GM20000 (cell line): ENCODE results near the gene DCTN2.

Experiments used
- DNase-seq: peaks from one replicate; pipeline ENCODE4 v3.0.0; 2012; ENCODE audit warnings: low spot score
- CTCF ChIP-seq: IDR thresholded peaks from 2 replicates; pipeline ENCODE4 v1.5.1; 2012; ENCODE audit warnings: mild to moderate bottlenecking, control low read depth; ENCODE audit errors: extremely low read depth, missing control alignments

DCTN2 gene

GRCh38 chr12:57524814-57525614, 22.0 kb downstream of the DCTN2 start:
- TF ChIP-seq CTCF, result no peak
- no peak for DNase-seq

DNA sequence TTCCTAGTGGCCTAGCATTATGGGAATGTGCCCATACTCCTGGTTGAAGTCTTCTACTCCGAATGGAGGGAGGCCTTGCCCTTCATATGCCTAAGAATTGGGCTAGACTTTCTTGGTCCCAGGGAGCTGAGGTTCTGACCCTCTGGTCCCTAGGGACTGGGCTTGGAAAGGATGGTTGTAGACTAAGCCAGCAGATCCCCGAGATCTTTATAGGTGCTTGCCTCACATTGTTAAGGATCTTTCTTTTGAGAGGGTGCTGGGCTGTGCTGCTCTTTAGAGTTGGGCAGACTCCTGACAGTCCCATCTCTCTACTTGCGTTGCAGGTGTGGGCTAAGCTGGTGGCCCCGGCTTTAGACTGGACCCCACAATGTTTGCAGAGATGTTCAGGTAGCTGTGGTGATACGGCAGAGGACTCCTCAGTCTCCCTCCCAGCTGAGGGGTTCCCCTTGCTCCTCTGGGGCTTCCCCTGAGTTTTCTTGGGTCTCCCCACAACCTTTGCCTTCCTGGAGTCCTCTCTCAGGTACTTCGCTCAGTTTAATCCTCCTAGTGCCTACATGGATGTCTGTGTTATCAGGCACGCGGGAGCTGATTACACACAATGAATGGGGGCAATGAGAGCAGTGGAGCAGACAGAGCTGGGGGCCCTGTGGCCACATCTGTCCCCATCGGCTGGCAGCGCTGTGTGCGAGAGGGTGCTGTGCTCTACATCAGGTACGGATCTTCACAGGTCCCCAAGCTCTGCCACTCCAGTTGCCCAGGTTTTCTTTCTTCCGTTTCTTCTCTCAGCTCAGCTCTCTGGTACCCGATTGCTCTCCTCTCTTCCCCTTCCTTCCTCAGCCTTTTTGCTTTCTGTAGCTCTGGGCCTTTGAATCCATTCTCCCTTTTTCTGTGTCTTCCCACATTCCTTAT, 23.0 kb downstream of the DCTN2 start:
- TF ChIP-seq CTCF, result no peak
- peak; percentile 57 for DNase-seq

GRCh38 chr12:57522887-57523705, 23.9 kb downstream of the DCTN2 start:
- no peak for DNase-seq

GRCh38 chr12:57522011-57522886, 24.7 kb downstream of the DCTN2 start, which contains the start of gene MBD6:
TSS of gene MBD6 (plus strand) at chr12:57522824. CDS start at chr12:57524304, 1,480 bp downstream.
- peak; percentile 99 for DNase-seq
- TF ChIP-seq CTCF, result no peak

More at GRCh38 chr12:57522887-57523705, 23.9 kb downstream of the DCTN2 start:
- TF ChIP-seq CTCF, result no peak

DNA sequence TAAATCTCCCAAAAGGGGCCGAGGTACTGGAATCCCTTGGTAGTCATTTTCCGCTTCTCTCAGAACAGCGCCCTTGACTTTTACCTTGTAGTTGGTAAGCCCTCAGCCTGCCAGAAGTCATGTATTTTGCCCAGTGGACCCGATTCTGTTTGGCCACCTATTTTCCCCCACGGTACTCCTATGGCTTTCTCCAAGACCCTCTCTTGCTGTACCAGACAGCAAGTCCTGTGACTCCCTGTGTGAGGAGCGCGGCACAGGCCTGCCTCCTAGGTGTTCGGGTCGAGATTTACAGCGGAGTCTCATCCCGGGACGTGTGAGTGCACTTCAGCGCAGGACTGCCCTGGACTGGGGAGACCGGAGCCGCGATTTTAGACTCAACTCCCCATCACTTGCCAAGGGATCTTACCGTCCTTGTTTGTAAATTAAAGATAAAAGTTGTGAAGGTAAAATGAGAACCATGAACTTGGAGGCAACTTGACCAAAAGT, 25.4 kb downstream of the DCTN2 start:
- no peak for TF ChIP-seq CTCF
- DNase-seq, result no peak
